T-helper 9 cell (primary cell): ENCODE data around the gene NAGPA.
A peak's percentile ranks its signal among the peaks of the same experiment; 100 is the strongest.
"Not testable (repeated sequence)": the region's sequence is repeated elsewhere in the genome, so short reads cannot be mapped to it uniquely, and the experiment has no call there.

Experiments
- DNase-seq: peaks from one replicate; pipeline ENCODE4 v3.0.0-alpha.2; 2020

NAGPA gene

DNA sequence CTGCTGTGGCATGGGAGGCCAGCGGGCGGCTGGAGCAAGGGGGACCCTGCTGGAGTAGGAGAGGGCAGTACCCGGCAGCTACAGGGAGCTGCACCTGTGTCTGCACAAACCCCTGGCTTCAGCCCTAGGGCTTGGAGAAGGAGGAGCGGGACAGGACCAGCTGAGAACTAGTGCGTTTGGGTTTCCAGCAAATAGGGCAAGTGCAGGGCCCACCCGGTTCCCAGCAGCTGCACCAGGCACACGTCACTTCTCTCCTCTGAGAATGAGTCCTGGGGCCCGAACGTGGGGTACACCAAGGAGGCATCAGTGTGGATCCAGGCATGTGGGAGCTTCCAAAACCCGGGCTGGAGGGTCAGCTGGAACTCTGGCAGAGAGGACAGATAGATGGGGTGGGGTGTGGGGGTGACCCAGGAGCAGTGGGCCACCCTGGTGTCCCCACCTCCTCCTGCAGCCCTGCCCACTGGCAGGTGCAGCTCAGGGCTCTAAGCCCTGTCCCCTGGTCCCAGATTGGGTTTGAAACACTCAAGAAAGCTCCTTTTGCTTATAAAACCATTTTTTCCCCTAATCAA lies 26.4 kb upstream of the NAGPA start:
- no peak for DNase-seq

DNA sequence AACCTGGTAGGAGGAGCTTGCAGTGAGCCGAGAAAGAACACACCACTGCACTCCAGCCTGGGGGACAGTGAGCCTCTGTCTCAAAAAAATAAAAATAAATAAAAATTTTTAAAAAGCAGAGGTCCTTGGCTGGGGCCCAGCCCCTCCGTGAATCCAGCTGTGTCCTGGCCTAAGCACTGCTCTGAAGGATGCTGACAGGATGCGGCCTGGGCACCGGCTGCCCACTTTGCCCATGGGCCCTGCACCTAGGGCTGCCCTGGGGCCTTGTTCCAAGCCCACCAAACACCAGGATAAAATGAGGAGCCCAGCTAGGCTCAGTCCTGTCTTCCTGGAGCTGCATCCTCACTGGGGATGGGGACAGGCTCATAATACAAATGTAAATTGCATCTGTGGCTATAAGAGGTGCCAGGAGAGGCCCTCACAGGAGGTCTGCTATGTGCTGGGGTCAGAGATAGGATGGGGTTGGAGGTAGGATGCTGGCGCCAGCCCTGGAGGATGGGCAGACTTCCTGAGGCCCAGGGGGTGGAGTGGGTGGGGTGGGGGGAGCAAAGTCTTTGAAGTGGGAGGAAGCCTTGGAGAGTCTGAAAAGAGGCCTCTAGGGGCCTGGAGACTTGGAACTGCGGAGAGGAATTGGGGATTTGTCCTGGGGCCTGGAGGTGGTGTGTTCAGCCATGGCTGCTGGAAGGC lies 25.8 kb upstream of the NAGPA start:
- DNase-seq = no peak

DNA sequence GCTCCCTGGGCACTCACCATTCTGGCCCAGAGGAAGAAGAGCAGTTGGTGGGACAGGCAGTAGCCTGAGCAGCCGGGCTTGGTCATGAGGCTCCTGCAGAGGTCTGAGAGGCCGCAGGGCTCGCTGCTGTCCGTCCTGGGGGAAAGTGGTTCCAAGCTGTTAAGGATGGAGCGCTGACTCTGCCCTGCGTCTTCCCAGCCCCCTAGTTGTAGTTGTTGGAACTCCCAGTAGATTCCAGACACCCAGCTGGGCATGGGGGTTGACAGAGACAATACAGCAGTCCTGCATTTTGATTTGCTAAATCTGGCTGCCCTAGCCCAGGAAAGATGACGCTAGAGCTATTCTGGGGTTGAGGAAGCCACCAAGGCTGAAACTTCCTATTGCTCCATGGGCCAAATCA lies 24.7 kb upstream of the NAGPA start:
- DNase-seq = no peak

DNA sequence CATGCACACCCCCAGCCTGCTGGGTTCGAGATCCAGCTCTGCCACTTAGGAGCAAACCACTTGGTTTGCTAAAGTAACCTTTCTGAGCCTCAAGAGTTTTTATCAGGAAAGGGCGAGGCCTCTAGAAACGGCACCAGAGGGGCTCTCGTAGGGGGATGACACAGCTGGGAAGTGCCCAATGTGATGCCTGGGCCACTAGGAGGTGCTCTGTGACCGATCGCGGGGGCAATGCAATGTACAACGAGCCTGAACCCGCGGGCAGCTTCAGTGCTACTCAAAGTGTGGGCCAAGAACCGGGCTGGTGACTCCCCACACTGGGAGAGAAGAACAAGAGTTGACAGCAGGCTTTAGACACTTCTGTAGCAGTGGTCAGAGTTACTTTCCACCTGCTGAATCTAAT lies 22.6 kb upstream of the NAGPA start:
- peak; percentile 6 for DNase-seq

DNA sequence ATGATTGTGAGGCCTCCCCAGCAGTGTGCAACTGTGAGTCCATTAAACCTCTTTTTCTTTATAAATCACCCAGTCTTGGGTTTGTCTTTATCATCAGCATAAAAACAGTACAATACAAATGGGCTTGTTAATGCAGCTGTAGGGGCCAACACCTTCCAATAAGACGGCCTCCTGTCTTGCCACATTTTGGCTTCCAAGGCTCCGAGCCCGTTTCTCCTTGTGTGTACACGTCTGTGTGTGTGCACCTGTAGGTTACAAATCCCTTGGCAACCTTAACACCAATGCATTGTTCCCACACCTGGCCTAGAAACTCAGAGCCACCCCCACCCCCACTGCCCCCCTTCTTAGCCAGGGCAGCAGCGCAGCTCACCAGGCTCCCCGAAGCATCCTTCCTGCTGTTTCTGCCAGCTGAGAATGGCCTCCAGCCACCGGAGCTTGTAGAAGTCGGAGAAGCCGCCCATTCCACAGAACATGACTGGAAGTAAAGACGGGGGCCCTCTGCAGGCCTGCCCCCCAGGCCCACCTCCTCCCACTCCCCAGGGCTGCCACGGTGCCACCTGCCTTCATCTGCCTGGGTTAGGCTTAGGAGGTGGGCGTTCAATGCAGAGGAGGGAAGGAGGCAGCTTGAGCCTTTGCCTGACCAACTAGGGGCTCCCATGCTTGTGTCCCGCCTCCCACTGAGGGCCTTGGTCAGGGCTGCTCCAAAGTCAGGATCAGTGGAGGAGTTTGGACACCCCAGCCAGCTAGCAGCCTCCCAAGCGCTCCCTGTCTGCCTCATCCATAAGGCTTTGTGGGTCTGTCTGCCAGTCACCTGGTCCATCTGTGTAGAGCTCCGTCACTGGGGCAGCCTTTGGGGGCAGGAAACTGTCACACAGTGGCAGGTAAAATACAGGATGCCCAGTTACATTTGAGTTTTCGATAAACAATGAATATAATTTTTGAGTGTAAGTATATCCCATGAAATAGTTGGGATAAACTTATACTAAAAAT lies 21.4 kb upstream of the NAGPA start:
- DNase-seq = no peak

DNA sequence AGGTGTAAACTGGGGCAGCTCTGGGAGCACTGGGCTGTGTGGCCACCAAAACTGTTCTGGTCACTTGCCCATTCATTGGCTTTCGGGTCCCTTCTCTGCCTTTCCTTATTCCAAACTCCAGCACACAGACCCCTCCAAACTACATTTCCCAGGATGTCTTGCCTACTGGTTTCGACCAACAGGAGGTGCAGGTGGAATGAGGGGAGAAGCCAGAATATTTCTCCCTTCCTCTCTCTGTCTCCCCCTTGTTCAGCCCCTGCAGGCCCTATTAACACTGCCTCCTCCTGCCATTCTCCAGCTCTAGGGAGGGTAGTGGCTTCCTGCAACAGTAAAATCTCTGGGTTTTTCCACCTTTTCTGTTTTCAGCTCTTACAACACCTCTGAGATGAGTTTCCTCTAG lies 13.2 kb upstream of the NAGPA start:
- DNase-seq = no peak

DNA sequence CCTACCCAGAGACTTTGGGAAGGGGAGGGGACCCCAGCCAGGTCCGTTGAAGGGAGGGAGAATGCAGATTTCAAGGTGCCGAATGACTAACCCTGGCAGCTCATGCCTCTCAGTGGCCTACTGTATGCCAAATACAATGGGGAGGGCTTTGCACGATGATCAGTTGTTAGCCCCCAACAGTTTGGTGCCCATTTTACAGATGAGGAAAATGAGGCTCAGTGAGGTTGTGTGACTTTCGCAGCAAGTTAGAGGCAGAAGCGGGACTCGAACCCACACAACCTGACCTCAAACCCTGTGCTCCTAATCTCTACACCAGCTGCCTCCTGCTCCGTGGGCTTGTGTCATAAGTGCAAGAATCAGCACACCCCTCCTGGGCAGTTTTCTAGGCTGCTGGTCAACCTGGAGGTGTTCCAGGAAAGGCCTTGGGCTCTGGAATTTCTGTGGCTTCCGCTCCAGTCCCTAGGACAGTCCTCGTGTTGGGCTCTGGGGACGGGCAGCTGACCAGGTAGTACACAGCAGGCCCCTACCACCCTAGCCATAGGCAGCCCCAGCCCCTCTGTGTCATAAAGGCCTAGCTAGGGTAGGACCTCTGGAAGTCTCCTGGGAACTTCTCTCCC lies 11.9 kb upstream of the NAGPA start:
- DNase-seq = no peak

DNA sequence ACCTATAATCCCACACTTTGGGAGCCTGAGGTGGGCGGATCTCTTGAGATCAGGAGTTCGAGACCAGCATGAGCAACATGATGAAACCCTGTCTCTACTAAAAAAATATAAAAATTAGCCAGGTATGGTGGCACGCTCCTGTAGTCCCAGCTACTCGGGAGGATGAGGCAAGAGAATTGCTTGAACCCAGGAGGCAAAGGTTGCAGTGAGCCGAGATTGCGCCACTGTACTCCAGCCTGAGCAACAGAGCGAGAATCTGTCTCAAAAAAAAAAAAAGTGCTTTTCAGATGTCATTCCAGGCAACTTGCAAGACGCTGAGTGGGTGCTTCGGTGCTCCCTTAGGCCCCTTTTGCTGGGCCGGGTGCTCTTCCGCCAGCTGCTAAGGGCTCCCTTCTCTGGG lies 10.8 kb upstream of the NAGPA start:
- not testable (repeated sequence) for DNase-seq

DNA sequence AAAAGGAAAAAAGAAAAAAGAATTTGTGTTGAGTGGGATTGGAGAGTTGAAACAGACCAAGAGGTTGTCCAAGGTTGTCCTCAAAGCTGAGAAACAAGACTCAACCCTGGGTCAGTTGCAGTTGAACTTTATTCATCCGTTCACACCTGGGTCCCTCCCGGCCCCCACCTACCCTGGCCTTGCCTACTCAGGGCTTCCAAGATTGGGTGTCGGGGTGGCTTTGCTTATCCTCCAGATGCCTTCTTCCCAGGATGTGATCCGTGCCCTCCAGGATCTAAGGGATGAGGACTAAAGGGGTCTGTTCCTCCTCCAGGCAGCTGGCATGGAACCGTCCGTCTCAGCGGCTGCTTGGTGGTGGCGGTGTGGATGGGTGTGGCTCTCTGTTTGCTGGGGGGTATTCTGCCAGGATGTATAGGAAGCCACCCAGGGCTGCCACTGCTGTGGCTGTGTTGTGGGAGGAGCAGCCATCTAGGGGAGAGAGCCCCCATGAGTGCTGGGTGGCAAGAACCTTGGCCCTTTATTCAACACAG lies 10.3 kb upstream of the NAGPA start:
- no peak for DNase-seq

DNA sequence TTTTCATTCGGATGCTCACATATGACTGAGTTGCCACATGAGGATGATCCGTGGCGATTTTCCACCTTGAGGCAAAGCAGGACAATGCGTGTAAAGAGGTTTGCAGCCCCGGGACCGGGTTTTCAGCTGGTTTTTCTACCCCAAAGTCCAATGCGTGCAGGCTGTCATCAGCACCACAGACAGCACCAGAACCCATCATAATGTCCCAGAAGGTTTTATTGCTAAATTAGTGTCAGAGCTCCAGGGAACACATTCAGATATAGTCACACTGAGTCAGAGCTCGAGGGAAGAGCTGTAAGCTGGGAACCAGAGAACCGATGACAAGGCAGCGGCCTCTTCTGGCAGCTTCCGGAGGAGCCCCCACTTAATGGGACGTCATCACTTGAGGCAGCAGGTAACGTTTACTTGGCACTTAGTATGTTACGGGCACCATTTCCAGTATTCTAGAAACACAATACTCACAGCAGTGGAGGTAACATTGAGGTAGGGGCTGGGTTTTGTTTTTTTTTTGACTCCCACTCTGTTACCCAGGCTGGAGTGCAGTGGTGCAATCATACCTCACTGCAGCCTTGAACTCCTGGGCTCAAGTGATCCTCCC lies 8.9 kb upstream of the NAGPA start:
- DNase-seq = no peak

DNA sequence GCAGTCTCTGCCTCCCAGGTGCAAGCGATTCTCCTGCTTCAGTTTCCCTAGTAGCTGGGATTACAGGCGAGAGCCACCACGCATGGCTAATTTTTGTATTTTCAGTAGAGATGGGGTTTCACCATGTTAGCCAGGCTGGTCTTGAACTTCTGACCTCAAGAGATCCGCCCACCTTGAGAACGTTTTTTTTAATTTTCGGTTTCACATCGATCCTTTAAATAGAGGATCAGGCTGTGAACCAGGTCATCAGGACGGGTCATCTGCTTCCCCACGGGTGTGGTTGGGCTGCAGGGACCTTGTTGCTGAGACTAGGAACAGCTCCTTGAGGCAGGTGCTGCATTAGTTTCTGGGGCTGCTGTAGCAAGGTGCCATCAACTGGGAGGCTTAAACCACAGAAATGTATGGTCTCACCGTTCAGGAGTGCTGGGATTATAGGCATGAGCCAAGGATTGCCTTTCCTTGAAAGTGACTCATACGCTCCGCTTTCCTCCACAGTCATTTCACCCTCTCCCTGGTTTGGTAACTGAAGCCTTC lies 7.9 kb upstream of the NAGPA start:
- no peak for DNase-seq

DNA sequence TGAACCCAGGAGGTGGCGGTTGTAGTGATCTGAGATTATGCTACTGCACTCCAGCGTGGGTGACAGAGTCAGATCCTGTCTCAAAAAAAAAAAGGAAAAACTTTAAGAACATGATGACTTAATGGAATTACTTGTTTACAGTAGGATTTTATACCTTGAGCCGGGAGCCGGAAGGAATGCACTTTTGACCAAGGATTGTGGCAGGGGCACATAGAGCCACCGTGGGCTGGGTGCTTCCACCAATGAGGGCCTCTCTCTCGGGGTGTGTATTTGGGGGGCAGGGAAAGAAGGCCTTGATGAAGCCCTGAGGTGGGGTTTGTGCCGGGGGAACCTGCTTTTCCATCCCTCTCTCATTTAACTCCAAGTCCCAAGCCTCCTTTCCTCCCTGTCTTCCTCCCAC lies 6.7 kb upstream of the NAGPA start:
- DNase-seq = no peak

DNA sequence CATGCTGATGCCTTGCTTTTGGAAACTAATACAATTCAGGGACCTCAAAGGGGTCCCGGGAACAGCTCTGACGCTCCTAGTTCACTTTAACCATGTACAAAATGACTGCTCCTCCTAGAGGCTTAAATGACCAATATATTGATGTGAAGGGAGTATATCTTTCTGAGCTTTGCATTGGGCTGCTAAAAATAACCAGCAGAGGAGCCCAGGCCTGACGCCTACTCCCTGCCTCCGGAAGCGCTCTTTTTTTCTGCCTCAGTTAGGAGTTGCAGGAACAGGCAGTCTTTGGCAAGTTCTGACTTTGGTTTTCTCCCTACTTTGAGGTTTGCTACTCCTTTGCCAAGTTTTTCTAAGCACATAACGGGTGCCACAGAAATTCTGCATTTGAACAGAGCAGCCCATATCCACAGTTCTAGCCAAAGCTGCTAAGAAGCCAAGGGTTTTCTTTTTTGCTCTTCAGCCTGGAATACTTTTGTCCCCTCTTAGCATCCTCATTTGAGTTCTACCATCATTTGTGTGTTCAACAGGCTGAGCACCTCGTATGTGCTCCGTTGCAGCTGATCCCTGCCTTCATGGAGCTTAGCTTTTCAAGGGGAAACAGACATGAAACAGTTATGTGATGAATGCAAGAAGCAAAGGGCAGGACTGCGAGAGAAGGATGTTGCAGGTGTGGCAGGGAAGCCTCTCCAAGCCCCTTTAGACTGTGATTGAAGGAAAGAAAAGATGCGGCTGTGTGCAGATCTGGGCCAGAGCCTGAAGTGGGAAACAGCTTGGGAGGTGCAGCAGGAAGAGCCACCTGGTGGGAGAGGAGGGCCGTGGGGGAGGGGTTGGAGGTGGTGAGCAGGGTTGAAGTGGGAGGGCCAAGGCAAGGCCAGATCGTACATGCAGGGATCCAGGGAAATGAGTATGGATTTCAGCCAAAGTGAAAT lies 2.8 kb upstream of the NAGPA start:
- DNase-seq = no peak

DNA sequence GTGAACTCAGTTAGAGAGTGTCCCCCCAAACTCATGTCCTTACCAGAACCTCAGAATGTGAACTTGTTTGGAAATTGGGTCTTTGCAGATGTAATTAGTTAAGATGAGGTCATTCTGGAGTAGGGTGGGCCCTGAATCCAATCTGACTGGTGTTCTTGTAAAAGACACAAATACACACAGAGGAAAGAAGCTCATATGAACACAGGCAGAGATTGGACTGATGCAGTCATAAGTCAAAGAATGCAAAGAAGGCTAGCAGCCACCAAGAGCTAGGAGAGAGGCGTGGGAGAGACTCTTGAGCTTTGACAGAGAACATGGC lies 2.1 kb upstream of the NAGPA start:
- no peak for DNase-seq

DNA sequence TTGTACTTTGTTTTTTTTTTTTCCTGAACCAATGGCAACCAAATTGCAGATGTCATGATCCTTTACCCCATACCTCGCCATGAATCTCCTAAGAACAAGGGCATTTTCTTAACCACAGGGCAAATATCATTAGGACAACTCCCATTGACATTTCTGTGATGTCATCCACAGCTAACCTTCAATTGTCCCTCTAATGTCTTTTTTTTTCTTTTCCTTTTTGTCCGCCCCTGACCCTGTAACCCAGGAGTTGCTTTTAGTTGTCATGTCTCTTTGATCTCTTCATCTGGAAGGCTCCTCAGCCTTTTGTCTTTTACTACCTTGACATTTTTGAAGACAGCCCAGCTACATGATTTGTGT lies 410 bp upstream of the NAGPA start:
- DNase-seq = no peak

DNA sequence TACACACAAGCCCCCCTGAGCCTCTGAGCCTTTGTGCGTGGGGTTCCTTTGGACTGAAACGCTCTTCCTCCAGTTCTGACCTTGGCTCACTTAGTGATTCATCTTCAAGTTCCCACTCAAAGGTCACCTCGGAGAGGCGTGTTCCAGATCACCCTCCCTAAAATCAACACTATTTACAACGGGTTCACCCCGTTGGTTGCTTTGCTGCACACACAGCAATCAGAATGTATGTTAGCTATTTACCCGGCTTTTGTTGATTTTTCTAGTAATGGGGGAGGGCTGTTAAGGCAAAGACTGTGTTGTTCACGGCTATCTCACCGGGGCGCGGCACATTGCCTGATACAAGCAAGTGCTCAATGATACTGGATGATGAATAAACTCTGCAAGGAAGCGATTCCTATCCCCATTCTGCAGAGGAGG lies 977 bp downstream of the NAGPA start:
- DNase-seq = no peak

DNA sequence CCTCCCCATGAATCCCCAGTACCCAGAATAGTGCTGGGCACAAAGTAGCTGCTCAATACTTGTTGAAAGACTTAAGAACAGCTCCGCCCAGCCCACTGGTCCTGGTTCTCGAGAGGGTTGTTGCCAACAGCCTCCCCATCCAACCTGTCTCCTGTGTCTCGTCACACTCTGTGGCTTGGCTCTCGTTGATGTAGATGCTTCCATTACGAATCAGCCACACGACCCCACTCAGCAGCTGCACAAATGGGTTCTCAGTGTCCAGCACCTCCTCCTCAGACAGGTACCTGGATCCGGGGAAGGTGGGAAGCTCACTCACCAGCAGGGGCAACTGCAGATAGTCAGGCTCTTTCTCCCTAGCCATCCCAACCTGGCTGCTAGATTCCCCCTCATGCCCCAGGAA lies 2.1 kb downstream of the NAGPA start:
- no peak for DNase-seq

DNA sequence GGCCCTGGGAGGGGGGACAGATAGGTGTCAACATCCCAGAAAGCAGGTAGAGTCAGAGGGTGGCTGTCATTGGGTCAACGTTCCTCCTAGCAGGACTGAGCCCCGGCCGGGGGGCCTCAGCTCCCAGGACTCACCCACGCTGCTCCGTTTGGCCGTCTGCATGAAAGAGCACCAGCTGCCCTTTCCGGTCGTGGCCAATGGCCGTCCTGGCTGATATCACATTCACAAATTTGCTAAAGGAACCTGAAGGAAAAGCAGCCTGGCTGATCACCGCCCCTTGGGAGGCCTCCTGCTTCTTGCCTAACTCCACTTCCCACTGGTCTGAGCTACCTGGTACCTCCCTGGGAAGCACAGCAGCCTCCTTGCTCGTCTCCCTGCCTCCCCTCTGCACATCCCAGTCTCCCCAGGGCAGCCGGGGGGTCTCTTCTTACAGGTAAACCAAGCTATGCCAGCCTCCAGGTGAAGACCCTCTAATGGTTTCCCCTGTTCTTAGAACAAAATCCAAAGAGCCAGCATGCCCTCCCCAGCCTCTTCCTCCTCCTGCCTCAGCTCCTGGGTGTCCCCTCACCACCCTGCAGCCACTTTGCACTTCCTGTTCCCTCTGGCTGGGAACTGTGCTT lies 3.4 kb downstream of the NAGPA start:
- no peak for DNase-seq

DNA sequence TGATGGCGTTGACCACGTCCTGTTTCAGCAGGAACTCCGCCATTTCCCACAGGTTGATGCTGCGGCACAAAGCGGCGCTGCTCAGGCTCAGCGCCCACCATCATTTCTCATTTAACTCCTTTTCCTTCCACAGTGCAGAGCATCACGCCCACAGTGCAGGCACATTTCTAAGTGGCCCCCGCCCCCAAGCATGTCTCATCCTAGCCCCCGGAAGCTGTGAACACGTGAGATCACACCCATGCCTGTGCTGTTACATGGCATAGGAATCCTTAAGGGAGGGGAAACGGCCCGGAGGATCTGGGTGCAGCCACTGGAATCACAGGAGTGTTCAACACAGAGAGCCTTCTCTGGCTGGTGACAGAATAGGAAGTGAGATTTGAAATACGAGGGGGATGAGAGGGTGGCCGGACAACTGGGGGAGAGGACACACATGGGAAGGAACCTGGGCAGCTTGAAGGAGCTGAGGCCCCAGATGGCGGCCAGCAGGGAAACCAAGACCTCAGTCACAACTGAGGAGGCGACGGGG lies 4.7 kb downstream of the NAGPA start:
- no peak for DNase-seq

DNA sequence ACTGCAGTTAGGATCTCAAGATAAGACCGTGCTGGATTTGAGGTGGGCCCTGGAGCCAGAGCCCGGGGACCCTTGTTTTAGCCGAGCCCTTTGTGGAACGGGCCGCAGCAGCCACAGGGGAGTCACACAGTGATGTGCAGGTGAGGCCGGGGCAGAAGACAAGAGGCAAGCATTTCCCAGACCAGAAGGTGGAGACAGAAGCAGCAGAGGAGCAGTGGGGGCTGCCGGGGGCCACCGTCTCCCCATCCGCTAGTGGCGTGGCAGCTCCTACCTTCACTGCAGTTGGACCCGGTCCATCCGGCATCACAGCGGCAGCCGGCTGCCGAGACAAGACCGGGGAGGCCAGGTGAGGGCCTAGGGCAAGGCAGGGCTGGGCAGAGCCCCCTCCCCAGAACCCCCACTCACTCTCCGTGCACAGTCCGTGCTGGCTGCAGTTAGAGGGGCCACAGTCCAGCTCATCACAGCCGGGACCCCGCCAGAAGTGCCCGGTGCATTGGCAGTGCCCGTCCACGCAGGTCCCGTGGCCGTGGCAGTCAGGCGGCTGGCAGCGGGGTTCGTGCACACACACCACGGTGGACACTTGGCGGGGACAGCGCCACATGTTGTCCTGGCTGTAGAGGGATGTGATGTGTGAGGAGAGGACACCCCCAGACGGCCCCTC lies 6.0 kb downstream of the NAGPA start:
- no peak for DNase-seq
